ENCODE results near the gene VILL.
A peak's percentile ranks its signal among the peaks of the same experiment; 100 is the strongest.
"Not testable (repeated sequence)": the region's sequence is repeated elsewhere in the genome, so short reads cannot be mapped to it uniquely, and the experiment has no call there.

The VILL gene

GRCh38 chr3:37980462-37981347, 9.9 kb upstream of the VILL start:
- peaks cover 6% of the 10 kb centered on the region for H3K36me3 ChIP-seq (ENCODE audit: control insufficient read depth, insufficient read depth, low read length)
- H3K4me3 ChIP-seq (ENCODE audit: low read length) = no peak overlapping the region
- no peaks in the 10 kb centered on the region for H3K9me3 ChIP-seq (ENCODE audit: control insufficient read depth, low read length)
- H3K27me3 ChIP-seq (ENCODE audit: control insufficient read depth, insufficient read depth, low read length) = no peaks in the 10 kb centered on the region
- H3K4me1 ChIP-seq (ENCODE audit: control insufficient read depth, insufficient read depth, low read length) = peaks cover 12% of the 10 kb centered on the region
- no peak overlapping the region for H3K9ac ChIP-seq (ENCODE audit: low read length)

GRCh38 chr3:37981348-37981664, 9.3 kb upstream of the VILL start:
- Histone ChIP-seq H3K9ac (ENCODE audit: low read length) (no peak overlapping the region), H3K27me3 (ENCODE audit: control insufficient read depth, insufficient read depth, low read length) (no peaks in the 10 kb centered on the region), H3K9me3 (ENCODE audit: control insufficient read depth, low read length) (no peaks in the 10 kb centered on the region), H3K36me3 (ENCODE audit: control insufficient read depth, insufficient read depth, low read length) (peaks cover under 1% of the 10 kb centered on the region), H3K4me1 (ENCODE audit: control insufficient read depth, insufficient read depth, low read length) (peaks cover 18% of the 10 kb centered on the region), H3K4me3 (ENCODE audit: low read length) (no peak overlapping the region)

- Histone ChIP-seq H3K9me3 (ENCODE audit: control insufficient read depth, low read length) (no peaks in the 10 kb centered on the region), H3K9ac (ENCODE audit: low read length) (no peak overlapping the region), H3K4me1 (ENCODE audit: control insufficient read depth, insufficient read depth, low read length) (peaks cover 27% of the 10 kb centered on the region), H3K4me3 (ENCODE audit: low read length) (no peak overlapping the region), H3K36me3 (ENCODE audit: control insufficient read depth, insufficient read depth, low read length) (no peaks in the 10 kb centered on the region), H3K27me3 (ENCODE audit: control insufficient read depth, insufficient read depth, low read length) (no peaks in the 10 kb centered on the region)
Observed at GRCh38 chr3:37982331-37982730, 8.3 kb upstream of the VILL start.

GRCh38 chr3:37984051-37984450, 6.5 kb upstream of the VILL start:
- H3K4me1 ChIP-seq (ENCODE audit: control insufficient read depth, insufficient read depth, low read length) = peaks cover 41% of the 10 kb centered on the region
- H3K4me3 ChIP-seq (ENCODE audit: low read length) = no peak overlapping the region
- H3K36me3 ChIP-seq (ENCODE audit: control insufficient read depth, insufficient read depth, low read length) = no peaks in the 10 kb centered on the region
- H3K9me3 ChIP-seq (ENCODE audit: control insufficient read depth, low read length) = no peaks in the 10 kb centered on the region
- no peaks in the 10 kb centered on the region for H3K27me3 ChIP-seq (ENCODE audit: control insufficient read depth, insufficient read depth, low read length)
- H3K9ac ChIP-seq (ENCODE audit: low read length) = no peak overlapping the region

- Histone ChIP-seq H3K9me3 (ENCODE audit: control insufficient read depth, low read length) (no peaks in the 10 kb centered on the region), H3K4me3 (ENCODE audit: low read length) (no peak overlapping the region), H3K36me3 (ENCODE audit: control insufficient read depth, insufficient read depth, low read length) (no peaks in the 10 kb centered on the region), H3K27me3 (ENCODE audit: control insufficient read depth, insufficient read depth, low read length) (no peaks in the 10 kb centered on the region), H3K4me1 (ENCODE audit: control insufficient read depth, insufficient read depth, low read length) (peaks cover 46% of the 10 kb centered on the region), H3K9ac (ENCODE audit: low read length) (no peak overlapping the region)
Observed at GRCh38 chr3:37984596-37984995, 6.0 kb upstream of the VILL start.

GRCh38 chr3:37985637-37986320, 4.8 kb upstream of the VILL start:
- H3K27me3 ChIP-seq (ENCODE audit: control insufficient read depth, insufficient read depth, low read length) = no peaks in the 10 kb centered on the region
- H3K9ac ChIP-seq (ENCODE audit: low read length) = peak overlapping the region; percentile 79
- peaks cover 54% of the 10 kb centered on the region for H3K4me1 ChIP-seq (ENCODE audit: control insufficient read depth, insufficient read depth, low read length)

GRCh38 chr3:37986479-37987314, 3.9 kb upstream of the VILL start:
- Histone ChIP-seq H3K9me3 (ENCODE audit: control insufficient read depth, low read length) (no peaks in the 10 kb centered on the region), H3K27me3 (ENCODE audit: control insufficient read depth, insufficient read depth, low read length) (no peaks in the 10 kb centered on the region), H3K9ac (ENCODE audit: low read length) (peak overlapping the region; percentile 79), H3K4me1 (ENCODE audit: control insufficient read depth, insufficient read depth, low read length) (peaks cover 54% of the 10 kb centered on the region), H3K36me3 (ENCODE audit: control insufficient read depth, insufficient read depth, low read length) (no peaks in the 10 kb centered on the region), H3K4me3 (ENCODE audit: low read length) (peak overlapping the region; percentile 60)

More at GRCh38 chr3:37985637-37986320, 4.8 kb upstream of the VILL start:
- Histone ChIP-seq H3K36me3 (ENCODE audit: control insufficient read depth, insufficient read depth, low read length) (no peaks in the 10 kb centered on the region), H3K4me3 (ENCODE audit: low read length) (peak overlapping the region; percentile 60), H3K9me3 (ENCODE audit: control insufficient read depth, low read length) (no peaks in the 10 kb centered on the region)

GRCh38 chr3:37987315-37987697, 3.3 kb upstream of the VILL start:
- H3K36me3 ChIP-seq (ENCODE audit: control insufficient read depth, insufficient read depth, low read length) = no peaks in the 10 kb centered on the region
- peaks cover 54% of the 10 kb centered on the region for H3K4me1 ChIP-seq (ENCODE audit: control insufficient read depth, insufficient read depth, low read length)
- H3K4me3 ChIP-seq (ENCODE audit: low read length) = peak overlapping the region; percentile 55
- H3K9ac ChIP-seq (ENCODE audit: low read length) = peak overlapping the region; percentile 79
- H3K9me3 ChIP-seq (ENCODE audit: control insufficient read depth, low read length) = no peaks in the 10 kb centered on the region
- H3K27me3 ChIP-seq (ENCODE audit: control insufficient read depth, insufficient read depth, low read length) = no peaks in the 10 kb centered on the region

- Histone ChIP-seq H3K36me3 (ENCODE audit: control insufficient read depth, insufficient read depth, low read length) (no peaks in the 10 kb centered on the region), H3K4me1 (ENCODE audit: control insufficient read depth, insufficient read depth, low read length) (peaks cover 54% of the 10 kb centered on the region), H3K27me3 (ENCODE audit: control insufficient read depth, insufficient read depth, low read length) (no peaks in the 10 kb centered on the region), H3K9me3 (ENCODE audit: control insufficient read depth, low read length) (no peaks in the 10 kb centered on the region), H3K9ac (ENCODE audit: low read length) (peak overlapping the region; percentile 79), H3K4me3 (ENCODE audit: low read length) (peak overlapping the region; percentile 55)
Observed at GRCh38 chr3:37987751-37988179, 2.8 kb upstream of the VILL start.

- peak overlapping the region; percentile 55 for H3K4me3 ChIP-seq (ENCODE audit: low read length)
- not testable (repeated sequence) for H3K36me3 ChIP-seq (ENCODE audit: control insufficient read depth, insufficient read depth, low read length); H3K9me3 ChIP-seq (ENCODE audit: control insufficient read depth, low read length); H3K27me3 ChIP-seq (ENCODE audit: control insufficient read depth, insufficient read depth, low read length)
- H3K9ac ChIP-seq (ENCODE audit: low read length) = peak overlapping the region; percentile 79
- peaks cover 60% of the 10 kb centered on the region for H3K4me1 ChIP-seq (ENCODE audit: control insufficient read depth, insufficient read depth, low read length)
Observed at GRCh38 chr3:37988376-37988775, 2.2 kb upstream of the VILL start.

GRCh38 chr3:37988931-37989525, 1.6 kb upstream of the VILL start:
- peak overlapping the region; percentile 97 for H3K9ac ChIP-seq (ENCODE audit: low read length)

More at GRCh38 chr3:37988931-37989525, 1.6 kb upstream of the VILL start:
- Histone ChIP-seq H3K4me3 (ENCODE audit: low read length) (no peak overlapping the region), H3K4me1 (ENCODE audit: control insufficient read depth, insufficient read depth, low read length) (peaks cover 66% of the 10 kb centered on the region), H3K36me3 (ENCODE audit: control insufficient read depth, insufficient read depth, low read length) (no peaks in the 10 kb centered on the region), H3K27me3 (ENCODE audit: control insufficient read depth, insufficient read depth, low read length) (no peaks in the 10 kb centered on the region), H3K9me3 (ENCODE audit: control insufficient read depth, low read length) (no peaks in the 10 kb centered on the region)

All from mucosa of stomach (tissue), 1 donor.